NCI-H1930 (cell line): ENCODE measurements around the gene NR6A1.

Experiments
- DNase-seq, 2 experiments: peaks; one replicate each; lab custom pipeline; 2025; lab: John Stamatoyannopoulos, UW

Gene NR6A1

DNA sequence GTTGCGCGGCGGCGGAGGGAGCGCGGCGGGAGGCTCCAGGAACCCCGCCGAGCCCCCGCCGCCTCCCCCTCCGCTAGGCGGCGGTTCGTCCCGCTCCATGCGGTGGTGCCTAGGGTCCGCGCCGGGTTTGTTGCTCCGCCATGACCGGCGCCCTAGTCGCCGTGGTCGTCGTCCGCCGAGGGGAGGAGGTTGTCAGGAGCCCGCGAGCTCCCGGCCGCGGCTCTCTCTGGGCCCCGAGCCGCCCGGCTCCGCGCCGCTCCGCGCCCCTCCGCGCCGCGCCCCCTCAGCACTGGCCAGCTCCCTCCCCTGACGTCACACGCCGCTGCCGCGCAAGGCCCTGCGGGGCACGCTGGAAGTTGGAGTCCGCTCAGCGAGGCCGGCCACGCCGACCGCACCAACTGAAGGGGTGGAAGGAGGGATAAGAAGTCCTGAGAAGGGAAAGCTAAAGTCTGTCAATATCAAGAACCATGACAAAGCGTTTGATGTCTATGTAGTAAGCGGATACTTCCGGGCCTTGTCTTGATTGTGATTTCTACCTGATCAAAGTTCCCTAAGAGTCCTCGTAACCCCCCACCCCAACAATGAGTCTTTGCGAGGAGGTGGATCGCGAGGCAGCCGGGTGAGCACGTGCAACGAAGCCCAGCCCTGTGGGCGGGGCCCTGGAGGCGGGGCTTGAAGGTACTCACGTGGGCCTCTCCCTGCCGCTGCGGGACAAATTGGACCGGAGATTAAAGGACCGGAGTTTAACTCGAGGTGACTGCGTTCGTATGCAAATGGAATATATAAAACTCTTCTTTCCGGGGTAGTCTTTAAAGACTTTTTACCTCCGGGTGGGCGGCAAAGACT is at the start of gene NR6A1:
Gene NR6A1 (minus strand): TSS at position 291 of the 846 bp plus-strand sequence.
- DNase-seq: peak; percentile 91 to 94

GRCh38 chr9:124818431-124819281 is 47.5 kb upstream of the NR6A1 start:
- DNase-seq: no peak

DNA sequence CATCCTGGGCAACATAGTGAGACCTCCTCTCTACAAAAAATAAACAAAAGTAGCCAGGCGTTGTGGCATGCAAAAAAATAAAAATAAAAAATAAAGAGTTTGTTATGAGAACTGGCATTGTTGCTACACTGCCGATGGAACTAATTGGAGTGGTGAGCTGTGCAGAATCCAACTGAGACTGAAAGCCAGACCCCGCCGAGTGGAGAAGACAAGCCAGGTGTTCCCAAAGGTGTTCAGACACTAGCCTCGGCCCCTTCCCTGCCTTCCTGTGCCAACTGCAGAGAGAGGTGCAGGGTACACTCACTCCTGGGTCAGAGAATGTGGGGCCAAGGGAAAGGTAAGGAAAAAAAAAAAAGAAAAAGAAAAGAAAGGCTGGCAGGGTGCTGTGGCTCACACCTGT is 44.5 kb upstream of the NR6A1 start:
- no peak for DNase-seq

DNA sequence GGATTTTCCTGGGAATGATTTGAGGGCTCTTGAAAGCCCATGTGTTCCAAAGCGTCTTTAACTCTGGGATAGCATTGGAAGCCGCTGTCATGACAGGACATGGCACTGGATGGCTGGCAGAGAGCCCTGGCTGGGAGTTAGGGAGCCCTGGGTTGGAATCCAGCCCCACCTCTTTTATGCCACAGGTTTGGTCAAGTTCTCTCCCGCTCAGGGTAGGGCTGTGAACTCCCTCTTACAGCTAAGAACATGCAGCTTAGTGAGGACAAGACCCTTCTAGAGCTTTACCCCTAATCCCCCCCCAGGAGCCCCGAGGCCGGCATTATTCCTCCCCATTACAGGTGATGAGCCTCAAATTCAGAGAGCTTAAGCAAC is 43.0 kb upstream of the NR6A1 start:
- DNase-seq: no peak

GRCh38 chr9:124813501-124814163 is 42.5 kb upstream of the NR6A1 start:
- no peak for DNase-seq

DNA sequence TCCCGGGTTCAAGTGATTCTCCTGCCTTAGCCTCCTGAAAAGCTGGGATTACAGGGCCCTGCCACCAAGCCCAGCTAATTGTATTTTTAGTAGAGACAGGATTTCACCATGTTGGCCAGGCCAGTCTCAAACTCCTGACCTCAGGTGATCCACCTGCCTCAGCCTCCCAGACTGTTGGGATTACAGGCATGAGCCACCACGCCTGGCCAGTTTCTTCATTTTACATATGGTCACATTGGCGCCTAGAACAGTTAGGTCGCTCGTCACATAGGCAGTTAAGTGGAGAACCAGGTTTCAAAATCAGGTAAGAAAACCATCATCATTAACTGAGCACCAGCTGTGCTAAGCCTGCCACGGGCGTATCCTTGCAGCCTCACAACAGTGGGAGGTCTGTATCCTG is 41.9 kb upstream of the NR6A1 start:
- no peak for DNase-seq

- DNase-seq: no peak
Measured at GRCh38 chr9:124812441-124812876, 41.3 kb upstream of the NR6A1 start.

DNA sequence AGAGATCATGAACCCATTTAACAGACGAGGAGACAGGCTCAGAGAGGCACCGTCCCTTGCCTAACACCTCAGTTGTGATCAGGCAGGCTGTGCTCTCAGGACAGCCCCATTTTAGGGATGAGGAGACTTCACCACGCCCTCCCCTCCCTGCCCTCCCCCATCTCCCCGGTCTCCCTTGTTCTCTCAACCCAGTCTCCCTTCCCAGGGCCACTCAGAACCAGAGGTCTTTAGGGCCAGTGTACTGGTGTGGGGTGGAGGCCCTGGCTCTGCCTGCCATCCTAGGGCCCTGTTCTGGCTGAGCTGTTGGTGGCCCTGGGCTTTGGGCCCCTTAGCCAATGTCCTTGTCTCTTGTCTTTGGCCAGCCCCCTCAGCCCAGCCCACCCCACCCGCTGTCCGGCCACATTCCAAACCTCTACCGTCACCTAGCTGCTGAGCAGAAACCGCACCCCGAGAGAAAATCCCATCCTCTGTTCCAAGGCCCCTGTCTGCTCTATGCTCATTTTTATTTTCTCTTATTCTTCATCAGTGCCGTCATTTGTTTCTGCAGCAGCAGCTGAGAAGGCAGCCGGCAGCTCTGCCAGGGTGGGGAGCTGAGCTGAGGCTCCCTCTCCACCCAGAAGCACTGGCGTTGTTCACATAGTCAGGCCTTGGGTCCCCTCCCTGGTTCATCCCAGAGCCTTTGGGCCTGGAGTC is 39.7 kb upstream of the NR6A1 start:
- DNase-seq: no peak

GRCh38 chr9:124809741-124810500 is 38.8 kb upstream of the NR6A1 start:
- DNase-seq: no peak

DNA sequence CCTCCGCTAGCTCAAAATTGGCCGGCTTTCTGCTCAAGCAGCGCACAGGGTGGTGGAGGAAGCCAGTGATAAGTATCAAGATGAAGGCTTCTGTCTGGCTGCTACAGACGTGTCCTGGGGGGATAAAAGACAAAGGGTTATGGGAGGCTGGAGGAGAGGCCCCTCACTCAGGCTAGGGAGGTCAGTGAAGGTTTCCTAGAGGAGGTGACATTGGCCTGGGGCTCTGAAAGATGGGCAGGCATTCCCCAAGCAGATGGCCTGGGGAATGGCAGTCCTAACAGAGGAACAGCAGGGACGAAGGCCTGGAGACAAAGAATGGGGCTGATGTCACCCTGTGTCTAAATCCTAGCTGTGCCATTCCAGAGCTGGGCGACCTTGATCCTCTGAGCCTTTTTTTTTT is 38.1 kb upstream of the NR6A1 start:
- DNase-seq: no peak

DNA sequence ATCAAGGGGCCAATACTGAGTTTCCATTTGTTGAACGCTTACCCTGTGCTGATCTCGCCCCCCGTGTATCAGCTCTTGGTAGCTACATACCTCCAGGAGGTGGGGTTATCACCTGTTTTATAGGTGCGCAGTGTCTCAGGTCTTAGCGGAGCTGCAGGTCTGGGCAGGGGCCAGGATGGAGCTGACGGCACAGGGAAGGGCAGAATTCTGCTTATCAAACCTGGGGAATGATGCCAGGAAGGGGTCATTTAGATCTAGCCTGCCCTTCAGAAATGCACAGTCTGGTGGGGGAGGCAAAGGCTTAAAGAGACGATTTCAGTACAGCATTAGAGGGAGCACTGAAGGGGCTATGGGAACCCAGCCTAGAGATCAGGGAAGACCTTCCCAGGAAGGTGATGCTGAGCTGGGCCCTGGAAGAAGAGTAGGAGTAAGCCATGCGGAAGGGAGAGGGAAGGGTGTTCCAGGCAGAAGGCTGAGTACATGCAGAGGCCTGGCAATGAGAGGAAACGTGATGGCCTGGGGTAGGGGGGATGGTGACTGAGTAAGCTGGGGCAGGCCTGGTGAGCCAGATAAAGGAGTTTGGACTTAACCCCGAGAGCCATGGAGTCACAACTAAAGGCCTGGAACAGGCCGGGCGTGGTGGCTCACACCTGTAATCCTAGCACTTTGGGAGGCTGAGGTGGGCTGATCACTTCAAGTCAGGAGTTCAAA is 37.3 kb upstream of the NR6A1 start:
- no peak for DNase-seq

DNA sequence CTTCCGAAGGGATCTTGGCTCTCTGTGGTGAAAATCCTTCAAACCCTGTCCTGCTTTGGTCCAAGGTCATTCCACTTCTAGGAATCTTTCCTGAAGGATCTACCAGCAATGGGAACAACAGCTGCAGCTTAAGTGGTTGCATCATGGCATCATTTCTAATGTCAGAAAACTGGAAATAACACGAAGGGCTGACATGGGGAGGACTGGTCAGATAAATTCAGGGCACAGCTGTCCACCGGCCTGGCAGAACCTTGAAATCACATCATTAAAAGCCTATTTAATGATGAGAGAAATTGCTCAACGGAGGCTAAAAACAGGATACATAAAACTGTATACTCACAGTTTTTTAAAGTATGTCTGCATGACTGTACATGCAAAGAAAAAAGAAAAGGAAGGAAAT is 34.1 kb upstream of the NR6A1 start:
- DNase-seq: no peak

DNA sequence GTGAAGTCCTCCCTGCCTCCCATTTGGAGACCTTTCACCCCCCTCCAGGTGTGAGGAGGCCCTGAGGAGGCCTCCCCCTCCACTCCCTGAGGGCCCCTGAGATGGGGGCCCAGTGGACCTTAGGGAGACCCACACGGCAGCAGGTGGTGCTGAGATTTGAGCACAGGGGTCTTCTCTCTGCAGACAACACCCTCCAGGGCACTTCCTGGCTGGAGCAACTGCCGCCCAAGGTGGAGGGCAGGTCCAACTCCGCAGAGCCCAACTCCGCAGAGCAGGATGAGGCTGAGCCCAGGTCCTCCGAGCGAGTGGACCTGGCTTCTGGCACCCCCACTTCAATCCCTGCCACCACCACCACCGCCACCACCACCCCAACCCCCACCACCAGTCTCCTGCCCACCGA is 32.8 kb upstream of the NR6A1 start:
- DNase-seq: no peak

- DNase-seq: no peak
Measured at GRCh38 chr9:124802426-124802825, 31.3 kb upstream of the NR6A1 start.

GRCh38 chr9:124801356-124801755 is 30.2 kb upstream of the NR6A1 start:
- DNase-seq: no peak

GRCh38 chr9:124800306-124801259 is 29.5 kb upstream of the NR6A1 start:
- no peak for DNase-seq

- DNase-seq: no peak
Measured at GRCh38 chr9:124799274-124800006, 28.3 kb upstream of the NR6A1 start.

- no peak for DNase-seq
Measured at GRCh38 chr9:124797343-124798103, 26.4 kb upstream of the NR6A1 start.
